LNCaP clone FGC (cell line): ENCODE data around the gene DST.
"Not testable (repeated sequence)": the region's sequence is repeated elsewhere in the genome, so short reads cannot be mapped to it uniquely, and the experiment has no call there.

Source experiments
- DNase-seq: peaks from one replicate; pipeline ENCODE4 v3.0.0-alpha.2; 2011; ENCODE audit warnings: low read depth
- H3K4me3 ChIP-seq: 2 replicates; pipeline ENCODE4 v1.5.1; 2011; ENCODE audit warnings: mild to moderate bottlenecking, low read depth, low read length, control low read depth
- TF ChIP-seq, protein P1 (sequence below): IDR thresholded peaks from 2 replicates; pipeline ENCODE4 v1.5.1; 2012; ENCODE audit warnings: mild to moderate bottlenecking; ENCODE audit not compliant: control insufficient read depth, insufficient read depth; ENCODE audit errors: extremely low read depth

DST gene

DNA sequence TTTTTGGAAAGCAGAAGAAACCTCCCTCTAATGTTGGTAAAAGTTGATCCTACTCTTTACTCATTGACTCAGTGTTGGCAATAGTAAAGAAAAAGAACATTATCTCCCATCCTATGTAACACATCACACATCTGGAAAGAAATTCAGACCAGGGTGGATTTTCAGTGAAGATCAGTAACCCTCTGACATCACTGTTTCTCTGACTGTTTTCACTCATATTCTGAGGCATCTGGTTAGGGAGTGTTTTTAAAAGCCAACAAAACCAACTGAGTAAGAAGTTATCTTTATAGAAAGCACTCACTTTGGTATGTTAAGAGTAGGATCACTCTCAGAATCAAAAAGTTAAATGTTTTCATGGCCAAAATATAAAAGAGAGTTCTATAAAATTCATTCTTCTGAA is 143.6 kb downstream of the DST start:
- TF ChIP-seq, protein P1, sequence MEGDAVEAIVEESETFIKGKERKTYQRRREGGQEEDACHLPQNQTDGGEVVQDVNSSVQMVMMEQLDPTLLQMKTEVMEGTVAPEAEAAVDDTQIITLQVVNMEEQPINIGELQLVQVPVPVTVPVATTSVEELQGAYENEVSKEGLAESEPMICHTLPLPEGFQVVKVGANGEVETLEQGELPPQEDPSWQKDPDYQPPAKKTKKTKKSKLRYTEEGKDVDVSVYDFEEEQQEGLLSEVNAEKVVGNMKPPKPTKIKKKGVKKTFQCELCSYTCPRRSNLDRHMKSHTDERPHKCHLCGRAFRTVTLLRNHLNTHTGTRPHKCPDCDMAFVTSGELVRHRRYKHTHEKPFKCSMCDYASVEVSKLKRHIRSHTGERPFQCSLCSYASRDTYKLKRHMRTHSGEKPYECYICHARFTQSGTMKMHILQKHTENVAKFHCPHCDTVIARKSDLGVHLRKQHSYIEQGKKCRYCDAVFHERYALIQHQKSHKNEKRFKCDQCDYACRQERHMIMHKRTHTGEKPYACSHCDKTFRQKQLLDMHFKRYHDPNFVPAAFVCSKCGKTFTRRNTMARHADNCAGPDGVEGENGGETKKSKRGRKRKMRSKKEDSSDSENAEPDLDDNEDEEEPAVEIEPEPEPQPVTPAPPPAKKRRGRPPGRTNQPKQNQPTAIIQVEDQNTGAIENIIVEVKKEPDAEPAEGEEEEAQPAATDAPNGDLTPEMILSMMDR = no peak
- no peak for DNase-seq
- no peak overlapping the region for H3K4me3 ChIP-seq

DNA sequence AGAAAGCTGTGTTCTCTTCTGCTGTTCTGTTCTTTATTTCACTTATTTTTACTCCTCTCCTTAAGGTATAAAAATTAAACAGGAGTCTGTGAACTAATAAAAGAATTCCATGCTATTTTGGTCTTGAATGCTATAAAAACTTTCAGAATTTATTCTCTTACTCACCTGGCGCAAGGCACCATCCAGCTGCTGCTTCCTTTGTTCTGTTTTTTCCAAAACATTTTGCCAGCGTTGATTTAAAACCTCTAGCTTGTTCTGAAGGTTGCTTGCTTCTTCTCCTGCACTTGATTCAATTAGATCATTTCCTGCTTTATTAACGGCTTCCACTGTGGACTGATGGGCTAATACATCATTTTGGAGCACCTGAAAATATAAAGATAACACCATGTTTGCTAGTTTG is 145.0 kb downstream of the DST start:
- no peak for DNase-seq
- TF ChIP-seq, protein P1 = no peak
- no peak overlapping the region for H3K4me3 ChIP-seq

DNA sequence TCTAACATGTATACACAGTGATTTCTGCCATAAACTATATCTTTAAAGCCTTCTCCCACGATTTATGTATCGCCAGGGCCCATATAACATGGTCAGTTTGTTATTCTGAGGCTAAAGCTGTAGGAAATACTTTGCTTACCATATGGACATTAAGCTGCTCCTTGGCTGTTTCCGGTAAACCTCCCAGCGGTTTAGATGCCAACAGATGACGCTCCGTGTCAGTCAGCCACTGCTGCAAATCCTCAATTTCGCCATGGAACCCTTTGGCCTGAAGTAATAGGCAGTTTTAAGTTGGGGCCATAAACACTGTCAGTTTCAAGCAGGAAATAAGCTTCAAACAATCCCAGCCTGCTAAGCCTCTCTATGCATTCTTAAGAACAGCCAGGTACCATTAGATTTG is 145.4 kb downstream of the DST start:
- H3K4me3 ChIP-seq = no peak overlapping the region
- DNase-seq = no peak
- TF ChIP-seq, protein P1 = no peak

DNA sequence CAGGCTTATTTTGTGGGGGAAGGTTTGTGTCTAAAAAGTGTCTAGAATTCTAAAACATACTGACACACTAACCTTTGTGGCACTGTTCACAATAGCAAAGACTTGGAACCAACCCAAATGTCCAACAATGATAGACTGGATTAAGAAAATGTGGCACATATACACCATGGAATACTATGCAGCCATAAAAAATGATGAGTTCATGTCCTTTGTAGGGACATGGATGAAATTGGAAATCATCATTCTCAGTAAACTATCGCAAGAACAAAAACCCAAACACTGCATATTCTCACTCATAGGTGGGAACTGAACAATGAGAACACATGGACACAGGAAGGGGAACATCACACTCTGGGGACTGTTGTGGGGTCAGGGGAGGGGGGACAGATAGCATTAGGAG is 146.0 kb downstream of the DST start:
- not testable (repeated sequence) for DNase-seq, H3K4me3 ChIP-seq

DNA sequence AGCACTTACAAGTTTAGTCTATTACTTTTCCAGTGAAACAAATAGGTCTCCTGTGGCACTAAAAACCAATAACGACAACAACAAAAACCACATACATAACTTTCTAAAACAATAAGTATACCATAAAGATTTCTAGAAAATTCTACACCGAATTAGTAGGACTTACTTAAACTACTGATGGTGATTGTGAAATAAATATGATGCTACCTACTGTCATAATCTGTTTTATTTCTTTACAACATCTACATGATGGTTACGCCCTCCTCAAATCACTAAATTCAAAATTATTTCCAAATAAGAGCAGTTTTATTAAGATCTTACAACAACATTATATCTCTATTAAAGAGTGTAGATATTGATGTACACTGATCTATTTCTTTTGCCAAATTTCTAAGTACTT is 147.0 kb downstream of the DST start:
- H3K4me3 ChIP-seq = no peak overlapping the region
- TF ChIP-seq, protein P1 = no peak
- DNase-seq = no peak

DNA sequence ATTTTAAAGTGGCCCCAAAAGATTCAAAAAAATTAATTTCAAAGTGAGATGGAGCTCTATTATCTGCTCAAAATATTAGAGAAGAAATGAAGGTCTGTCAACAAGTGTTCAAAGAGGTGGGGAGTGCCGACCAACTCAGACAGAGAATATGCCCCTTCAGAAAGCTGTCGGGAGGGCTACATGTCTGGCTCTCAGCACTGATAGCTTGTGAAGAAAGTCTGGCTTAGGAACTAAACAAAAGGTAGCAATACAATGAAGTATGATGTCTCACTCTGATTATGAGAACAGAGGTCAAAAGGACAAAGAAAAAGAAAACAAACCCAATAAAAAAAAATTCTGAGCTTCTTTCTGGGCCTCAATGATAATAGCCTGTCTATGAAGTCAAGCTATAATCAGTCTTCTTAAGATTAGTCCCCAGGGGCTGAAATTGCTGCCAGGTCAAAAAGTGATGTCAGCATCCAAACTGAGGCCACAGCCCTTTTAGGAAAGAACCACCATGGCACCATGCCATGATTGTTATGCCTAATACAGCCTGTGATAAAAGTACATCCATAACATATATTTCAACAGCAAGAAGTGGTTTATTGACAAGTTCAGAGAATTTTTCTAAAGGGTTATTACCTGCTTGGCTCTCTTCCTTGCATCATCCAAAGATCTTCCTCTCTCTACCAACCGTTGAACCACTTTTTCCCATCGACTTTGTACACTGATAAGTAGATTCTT is 150.9 kb downstream of the DST start:
- H3K4me3 ChIP-seq = no peak overlapping the region
- no peak for DNase-seq
- TF ChIP-seq, protein P1 = no peak

DNA sequence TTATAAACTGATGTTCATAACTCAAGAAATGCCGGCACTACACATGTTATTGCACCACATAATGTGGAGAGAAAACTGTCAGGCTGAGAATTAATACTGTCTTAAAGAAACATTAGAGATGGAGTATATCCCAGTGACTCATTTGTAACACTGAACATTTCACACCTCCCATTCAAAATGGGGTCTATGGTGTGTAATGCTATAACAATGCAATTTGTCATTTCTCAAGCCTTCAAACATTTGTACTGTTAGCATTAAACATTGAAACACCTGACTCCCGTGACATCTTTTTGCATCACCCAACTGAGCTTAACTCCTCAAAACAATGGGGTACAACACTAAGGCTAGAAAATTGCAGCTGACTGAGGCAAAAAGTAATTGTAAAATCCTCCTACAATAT is 151.7 kb downstream of the DST start:
- no peak for DNase-seq
- TF ChIP-seq, protein P1 = no peak

More for the DNA sequence above, 151.7 kb downstream of the DST start:
- H3K4me3 ChIP-seq = no peak overlapping the region
